ENCODE data around the gene RNF208.

Gene RNF208

GRCh38 chr9:137192859-137193258 lies 29.2 kb downstream of the RNF208 start:
- TF ChIP-seq POLR2AphosphoS5 (IDR thresholded peaks at IDR 0.05; ENCODE audit: low read depth): no peak
- TF ChIP-seq SPI1 (IDR thresholded peaks at IDR 0.05; ENCODE audit: borderline replicate concordance, low read depth): no peak
- no peak for TF ChIP-seq CTCF (IDR thresholded peaks at IDR 0.05; ENCODE audit: insufficient read depth, low read length)
- no peak for TF ChIP-seq GABPA (IDR thresholded peaks at IDR 0.05; ENCODE audit: low read depth)
- TF ChIP-seq REST (IDR thresholded peaks at IDR 0.05; ENCODE audit: insufficient replicate concordance, low read depth): no peak
- no peaks in the 10 kb centered on the region for H3K27me3 ChIP-seq (ENCODE audit: insufficient read depth, poor library complexity, severe bottlenecking)
- no peak overlapping the region for H3K27ac ChIP-seq (replicated peaks)
- no peak for DNase-seq (ENCODE audit: low read depth in 1 of 2, low spot score in 1 of 2)
- no peak overlapping the region for H3K4me3 ChIP-seq (replicated peaks; ENCODE audit: insufficient read depth, low read length)

- Histone ChIP-seq H3K27ac (replicated peaks) (no peak overlapping the region), H3K27me3 (ENCODE audit: insufficient read depth, poor library complexity, severe bottlenecking) (no peaks in the 10 kb centered on the region)
- no peak for DNase-seq (ENCODE audit: low read depth in 1 of 2, low spot score in 1 of 2)
These were observed 29.6 kb downstream of the RNF208 start for GRCh38 chr9:137192448-137192780.

GRCh38 chr9:137191691-137192447 lies 30.2 kb downstream of the RNF208 start:
- no peak for DNase-seq (ENCODE audit: low read depth in 1 of 2, low spot score in 1 of 2)
- Histone ChIP-seq H3K27me3 (ENCODE audit: insufficient read depth, poor library complexity, severe bottlenecking) (no peaks in the 10 kb centered on the region), H3K4me3 (replicated peaks; ENCODE audit: insufficient read depth, low read length) (no peak overlapping the region), H3K27ac (replicated peaks) (no peak overlapping the region)
- TF ChIP-seq CTCF (IDR thresholded peaks at IDR 0.05; ENCODE audit: insufficient read depth, low read length): no peak
- no peak for TF ChIP-seq REST (IDR thresholded peaks at IDR 0.05; ENCODE audit: insufficient replicate concordance, low read depth)
- no peak for TF ChIP-seq GABPA (IDR thresholded peaks at IDR 0.05; ENCODE audit: low read depth)
- TF ChIP-seq POLR2AphosphoS5 (IDR thresholded peaks at IDR 0.05; ENCODE audit: low read depth): no peak
- no peak for TF ChIP-seq SPI1 (IDR thresholded peaks at IDR 0.05; ENCODE audit: borderline replicate concordance, low read depth)

More at GRCh38 chr9:137192448-137192780, 29.6 kb downstream of the RNF208 start:
- H3K4me3 ChIP-seq (replicated peaks; ENCODE audit: insufficient read depth, low read length): no peak overlapping the region
- TF ChIP-seq GABPA (IDR thresholded peaks at IDR 0.05; ENCODE audit: low read depth): no peak

- Histone ChIP-seq H3K27me3 (ENCODE audit: insufficient read depth, poor library complexity, severe bottlenecking) (no peaks in the 10 kb centered on the region), H3K4me3 (replicated peaks; ENCODE audit: insufficient read depth, low read length) (no peak overlapping the region), H3K27ac (replicated peaks) (no peak overlapping the region)
- TF ChIP-seq GABPA (IDR thresholded peaks at IDR 0.05; ENCODE audit: low read depth): no peak
- no peak for TF ChIP-seq CTCF (IDR thresholded peaks at IDR 0.05; ENCODE audit: insufficient read depth, low read length)
- TF ChIP-seq REST (IDR thresholded peaks at IDR 0.05; ENCODE audit: insufficient replicate concordance, low read depth): no peak
- TF ChIP-seq POLR2AphosphoS5 (IDR thresholded peaks at IDR 0.05; ENCODE audit: low read depth): no peak
- TF ChIP-seq SPI1 (IDR thresholded peaks at IDR 0.05; ENCODE audit: borderline replicate concordance, low read depth): no peak
- DNase-seq (ENCODE audit: low read depth in 1 of 2, low spot score in 1 of 2): no peak
These were observed 30.8 kb downstream of the RNF208 start for GRCh38 chr9:137191245-137191644.

Measured in HL-60 (cell line).